GM23248 (cell line): Measurements from ENCODE around the gene TIMM10. TPM values are rescaled to one million over a fixed set of nuclear protein-coding genes. Genes with fewer than 3 reads are reported as not detected.

ENCODE experiments used
- DNase-seq: peaks from one replicate; pipeline ENCODE4 v3.0.0-alpha.2; 2015
- H2AFZ ChIP-seq: fragments of 200-600 bp; sonication (generic); 2 replicates; pipeline ENCODE4 v1.6.1; 2016; ENCODE audit warnings: antibody characterized with exemption
- H3F3A ChIP-seq: fragments of 200-600 bp; sonication (generic); 2 replicates; pipeline ENCODE4 v1.6.1; 2016; ENCODE audit warnings: mild to moderate bottlenecking, antibody characterized with exemption, mixed run types; ENCODE audit not compliant: insufficient read depth
- H3K27ac ChIP-seq: fragments of 200-600 bp; sonication (generic); 2 replicates; pipeline ENCODE4 v1.5.1; 2016; ENCODE audit warnings: mild to moderate bottlenecking
- H3K27me3 ChIP-seq: fragments of 200-600 bp; sonication (generic); replicated peaks from 2 replicates; pipeline ENCODE4 v1.6.1; 2016; ENCODE audit warnings: mild to moderate bottlenecking; ENCODE audit not compliant: insufficient read depth
- H3K36me3 ChIP-seq: fragments of 200-600 bp; sonication (generic); 2 replicates; pipeline ENCODE4 v1.6.1; 2016; ENCODE audit warnings: low read depth, mild to moderate bottlenecking
- H3K4me1 ChIP-seq: fragments of 200-600 bp; sonication (generic); 2 replicates; pipeline ENCODE4 v1.6.1; 2016; ENCODE audit warnings: mild to moderate bottlenecking; ENCODE audit not compliant: insufficient read depth
- H3K4me2 ChIP-seq: fragments of 200-600 bp; sonication (generic); one replicate; pipeline ENCODE4 v1.6.1; 2016; ENCODE audit warnings: mild to moderate bottlenecking; ENCODE audit not compliant: unreplicated experiment
- H3K4me3 ChIP-seq: fragments of 200-600 bp; sonication (generic); 2 replicates; pipeline ENCODE4 v1.5.1; 2016; ENCODE audit warnings: mild to moderate bottlenecking
- H3K79me2 ChIP-seq: fragments of 200-600 bp; sonication (generic); 2 replicates; pipeline ENCODE4 v1.6.1; 2016; ENCODE audit warnings: mild to moderate bottlenecking; ENCODE audit not compliant: insufficient read depth
- H3K9ac ChIP-seq: fragments of 200-600 bp; sonication (generic); 2 replicates; pipeline ENCODE4 v1.6.1; 2016; ENCODE audit warnings: mild to moderate bottlenecking
- H3K9me2 ChIP-seq: fragments of 200-600 bp; sonication (generic); 2 replicates; pipeline ENCODE4 v1.6.1; 2016; ENCODE audit warnings: mixed run types, mild to moderate bottlenecking, moderate library complexity; ENCODE audit not compliant: insufficient read depth
- H3K9me3 ChIP-seq: fragments of 200-600 bp; sonication (generic); one replicate; pipeline ENCODE4 v1.6.1; 2017; ENCODE audit warnings: low read depth
- H4K20me1 ChIP-seq: fragments of 200-600 bp; sonication (generic); 2 replicates; pipeline ENCODE4 v1.6.0; 2016; ENCODE audit not compliant: insufficient read depth
- EZH2 ChIP-seq: fragments of 200-600 bp; sonication (generic); IDR thresholded peaks from 2 replicates; pipeline ENCODE4 v1.6.1; 2018; ENCODE audit warnings: antibody characterized with exemption, mild to moderate bottlenecking; ENCODE audit not compliant: insufficient read depth, poor library complexity, severe bottlenecking
- EZH2phosphoT487 ChIP-seq: fragments of 200-600 bp; sonication (generic); IDR thresholded peaks from 2 replicates; pipeline ENCODE4 v1.6.1; 2018; ENCODE audit warnings: antibody characterized with exemption, moderate library complexity, mild to moderate bottlenecking, low read depth; ENCODE audit not compliant: insufficient read depth
- WGBS, 2 experiments: methylation state at CpG; one replicate each; pipeline ENCODE4 v1.1.6; 2015 to 2017; ENCODE audit warnings: low lambda C conversion rate in 2 of 2, low coverage in 1 of 2; ENCODE audit errors: missing lambda C conversion rate in 2 of 2; 5-methylcytosine and 5-hydroxymethylcytosine counted together
- in situ Hi-C: fragments of 300-500 bp; cut with MboI; formaldehyde crosslinking; loops from 2 replicates; pipeline ENCODE4 v1.15.0; 2020
- polyA plus RNA-seq: library from polyadenylated mRNA; unstranded; fragments of >200 nt; fragmentation: Nextera tagmentation; extraction: Ambion mirVana; gene quantifications from 2 replicates; pipeline ENCODE4 v1.2.1, GENCODE V29; 2016
- total RNA-seq: library from RNA; depleted of rRNA; stranded (reverse); fragments of >200 nt; shearing (Covaris generic); gene quantifications from 2 replicates; pipeline ENCODE4 v1.2.3, GENCODE V29; 2014

The TIMM10 gene
- total and polyA plus RNA-seq, 2 experiments from 2014 or later, result 29.0 to 78.3 TPM

DNA sequence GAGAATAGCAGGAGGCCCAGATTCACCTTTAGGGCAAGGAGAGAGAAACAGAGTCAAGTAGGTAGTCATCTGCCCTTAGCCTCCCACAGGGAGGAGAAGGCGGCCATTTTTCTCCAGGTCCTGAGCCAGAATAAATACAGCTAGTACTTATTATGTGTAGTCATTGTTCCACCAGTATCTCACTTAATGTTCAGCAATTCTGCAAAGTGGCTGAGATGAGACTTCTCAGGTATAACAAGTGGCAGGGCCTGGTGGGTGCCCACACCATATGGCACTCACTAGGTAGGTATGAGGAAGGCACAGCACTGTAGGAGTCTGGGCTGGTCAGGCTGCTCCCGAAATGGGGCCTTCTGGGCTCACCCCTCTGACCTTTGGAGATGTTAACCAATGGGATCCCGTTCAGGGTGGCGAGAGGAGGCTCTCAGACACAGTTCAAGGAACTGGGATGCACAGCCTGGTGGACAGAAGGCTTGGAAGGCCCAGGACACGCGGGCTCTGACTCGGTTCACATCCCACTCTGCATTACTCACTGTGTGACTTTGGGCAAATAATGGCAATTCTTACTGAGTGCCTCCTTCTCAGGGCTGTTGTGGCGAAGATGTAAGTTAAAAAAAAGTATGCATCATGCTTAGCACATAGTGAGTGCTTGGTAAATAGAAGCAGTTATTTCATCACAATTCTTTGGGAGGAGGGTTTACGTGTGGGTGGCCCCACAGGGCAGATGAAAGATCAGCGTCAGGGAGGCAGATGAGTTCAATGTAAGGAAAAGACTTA, 45.1 kb downstream of the TIMM10 start:
- peak overlapping the region; percentile 35; the same call in 1 of the 2 replicates for H2AFZ ChIP-seq
- no peak overlapping the region for H3K4me2 ChIP-seq
- no peak for TF ChIP-seq EZH2phosphoT487
- no peak for TF ChIP-seq EZH2
- DNase-seq, result peak; percentile 89
- WGBS, 2 experiments, result 47 to 51% methylated on average over 10 of the region's 10 CpGs
- peak overlapping the region; percentile 67 for H3K9ac ChIP-seq
- H3K4me3 ChIP-seq, result no peak overlapping the region
- H3K4me1 ChIP-seq, result peaks cover 17% of the 10 kb centered on the region
- in situ Hi-C loops, result no loop called here
- peaks cover 16% of the 10 kb centered on the region for H3F3A ChIP-seq
- no peaks in the 10 kb centered on the region for H3K9me2 ChIP-seq
- H3K27me3 ChIP-seq, result 0 out of 2 replicates have a peak, but pooled peaks cover 3% of the 10 kb centered on the region
- H3K79me2 ChIP-seq, result no peaks in the 10 kb centered on the region
- no peaks in the 10 kb centered on the region for H4K20me1 ChIP-seq
- peak overlapping the region; percentile 77 for H3K27ac ChIP-seq
- no peaks in the 10 kb centered on the region for H3K9me3 ChIP-seq
- no peaks in the 10 kb centered on the region for H3K36me3 ChIP-seq

DNA sequence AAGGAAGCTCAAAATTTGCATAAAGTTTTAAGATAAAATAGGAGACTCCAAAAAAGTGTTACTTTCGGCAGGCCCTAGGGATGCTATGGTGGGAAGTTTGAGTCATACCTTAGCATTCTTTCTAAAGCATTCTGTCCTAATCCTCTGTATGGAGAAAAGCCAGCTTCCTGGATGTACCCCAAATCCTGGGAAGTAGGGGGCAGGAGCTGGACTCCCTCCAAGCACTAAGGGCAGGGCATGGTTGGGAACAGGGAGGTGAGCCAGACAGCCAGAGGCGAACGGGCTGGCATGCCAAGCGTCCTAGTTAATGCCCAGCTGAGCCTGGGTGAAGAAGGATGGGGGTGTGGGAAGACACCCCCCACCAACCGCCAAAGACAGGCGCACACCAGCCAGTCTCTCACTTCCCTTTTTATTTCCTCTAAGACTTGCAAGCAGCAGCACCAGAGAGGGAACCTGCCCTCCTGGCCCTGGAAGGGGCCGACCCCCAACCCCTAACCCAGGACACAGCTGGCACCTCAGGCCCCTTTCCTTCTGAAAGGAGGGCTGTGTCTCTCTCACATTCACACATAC, 46.3 kb downstream of the TIMM10 start:
- H3K4me2 ChIP-seq, result no peak overlapping the region
- in situ Hi-C loops, result no loop called here
- no peaks in the 10 kb centered on the region for H4K20me1 ChIP-seq
- no peaks in the 10 kb centered on the region for H3K79me2 ChIP-seq
- no peak overlapping the region for H3K27ac ChIP-seq
- H3K27me3 ChIP-seq, result 0 out of 2 replicates have a peak, but pooled peaks cover 3% of the 10 kb centered on the region
- H3K9me2 ChIP-seq, result no peaks in the 10 kb centered on the region
- no peak overlapping the region for H3K4me3 ChIP-seq
- no peak overlapping the region for H3K9ac ChIP-seq
- TF ChIP-seq EZH2phosphoT487, result no peak
- TF ChIP-seq EZH2, result no peak
- no peak overlapping the region for H2AFZ ChIP-seq
- WGBS, 2 experiments, result 80 to 85% methylated on average over 7 of the region's 7 CpGs
- H3F3A ChIP-seq, result peaks cover 15% of the 10 kb centered on the region
- peaks cover 17% of the 10 kb centered on the region for H3K4me1 ChIP-seq
- H3K36me3 ChIP-seq, result no peaks in the 10 kb centered on the region
- H3K9me3 ChIP-seq, result no peaks in the 10 kb centered on the region
- peak; percentile 48 for DNase-seq

GRCh38 chr11:57483562-57483918, 47.0 kb downstream of the TIMM10 start:
- WGBS, 2 experiments, result 41 to 53% methylated on average over 3 of the region's 3 CpGs
- TF ChIP-seq EZH2 (no peak), EZH2phosphoT487 (no peak)
- DNase-seq, result no peak
- peak overlapping the region; percentile 67 for H3K9ac ChIP-seq
- peak overlapping the region; percentile 98 for H3K4me2 ChIP-seq
- peak overlapping the region; percentile 88 for H2AFZ ChIP-seq
- H4K20me1 ChIP-seq, result no peaks in the 10 kb centered on the region
- no peaks in the 10 kb centered on the region for H3K79me2 ChIP-seq
- in situ Hi-C loops, result no loop called here
- no peaks in the 10 kb centered on the region for H3K9me3 ChIP-seq
- H3K4me1 ChIP-seq, result peaks cover 17% of the 10 kb centered on the region
- no peak overlapping the region for H3K27ac ChIP-seq
- H3F3A ChIP-seq, result peaks cover 15% of the 10 kb centered on the region
- H3K36me3 ChIP-seq, result no peaks in the 10 kb centered on the region
- H3K27me3 ChIP-seq, result 0 out of 2 replicates have a peak, but pooled peaks cover 3% of the 10 kb centered on the region
- peak overlapping the region; percentile 78 for H3K4me3 ChIP-seq
- no peaks in the 10 kb centered on the region for H3K9me2 ChIP-seq

DNA sequence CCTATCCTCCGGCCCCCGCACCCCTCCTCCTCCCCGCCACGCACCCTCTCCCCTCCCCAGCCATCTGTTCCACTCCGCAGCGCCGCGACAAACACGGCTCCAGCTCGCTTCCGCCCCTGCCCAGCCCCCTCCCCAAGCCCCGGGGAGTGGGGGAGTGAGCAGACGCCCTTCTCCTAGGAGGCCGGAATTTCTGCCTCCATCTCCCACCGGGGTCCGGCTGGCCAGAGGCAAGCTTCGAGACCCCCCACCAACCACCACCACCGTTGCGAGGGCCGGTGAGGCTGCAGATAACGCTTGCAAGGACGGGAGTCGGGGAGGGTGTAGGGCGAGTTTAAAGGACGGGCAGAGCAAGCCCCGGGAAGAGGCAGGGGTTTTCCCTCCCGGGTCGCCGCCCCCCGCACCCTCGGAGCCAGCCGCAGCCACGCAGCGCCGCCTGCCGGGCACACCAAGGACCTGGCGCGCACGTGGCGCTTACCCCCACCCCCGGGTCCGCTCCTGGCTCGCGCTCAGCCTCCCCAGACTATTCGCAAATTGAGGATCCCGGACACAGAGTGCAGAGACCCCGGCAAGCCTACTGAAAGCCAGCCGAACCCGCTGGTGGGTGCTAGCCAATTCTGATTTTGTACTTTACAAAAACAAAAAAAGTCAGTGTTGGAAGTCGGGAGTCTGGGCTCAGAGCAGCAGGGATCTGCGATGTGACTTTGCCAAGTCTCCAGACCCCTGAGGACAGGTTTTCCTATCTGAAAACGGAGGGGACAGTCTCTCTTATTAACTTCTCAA, 47.6 kb downstream of the TIMM10 start:
- no peak for TF ChIP-seq EZH2phosphoT487
- TF ChIP-seq EZH2, result no peak
- H3K9ac ChIP-seq, result peak overlapping the region; percentile 67
- peak overlapping the region; percentile 88 for H2AFZ ChIP-seq
- no peaks in the 10 kb centered on the region for H3K9me3 ChIP-seq
- peak; percentile 74 for DNase-seq
- H3K9me2 ChIP-seq, result no peaks in the 10 kb centered on the region
- H3K27ac ChIP-seq, result no peak overlapping the region
- no peaks in the 10 kb centered on the region for H3K79me2 ChIP-seq
- peaks cover 17% of the 10 kb centered on the region for H3K4me1 ChIP-seq
- no peaks in the 10 kb centered on the region for H4K20me1 ChIP-seq
- peak overlapping the region; percentile 98 for H3K4me2 ChIP-seq
- H3K27me3 ChIP-seq, result 0 out of 2 replicates have a peak, but pooled peaks cover 3% of the 10 kb centered on the region
- H3F3A ChIP-seq, result peaks cover 15% of the 10 kb centered on the region
- WGBS, 2 experiments, result 3 to 4% methylated on average over 30 to 52 of the region's 52 CpGs
- no peaks in the 10 kb centered on the region for H3K36me3 ChIP-seq
- in situ Hi-C loops, result no loop called here
- H3K4me3 ChIP-seq, result peak overlapping the region; percentile 78
